GM12865 (cell line): ENCODE measurements around the gene TIMM10B.

Experiments
- DNase-seq: peaks from one replicate; pipeline ENCODE4 v3.0.0; 2010; ENCODE audit warnings: low read depth
- H3K4me3 ChIP-seq: 2 replicates; pipeline ENCODE4 v1.5.1; 2011; ENCODE audit warnings: mild to moderate bottlenecking, low read depth, low read length, control low read depth
- TF ChIP-seq, protein P1 (sequence below): IDR thresholded peaks from 2 replicates; pipeline ENCODE4 v1.5.1; 2011; ENCODE audit warnings: low read length, control low read depth, low read depth, inconsistent platforms; ENCODE audit not compliant: insufficient read depth; ENCODE audit errors: missing control alignments

Gene TIMM10B

DNA sequence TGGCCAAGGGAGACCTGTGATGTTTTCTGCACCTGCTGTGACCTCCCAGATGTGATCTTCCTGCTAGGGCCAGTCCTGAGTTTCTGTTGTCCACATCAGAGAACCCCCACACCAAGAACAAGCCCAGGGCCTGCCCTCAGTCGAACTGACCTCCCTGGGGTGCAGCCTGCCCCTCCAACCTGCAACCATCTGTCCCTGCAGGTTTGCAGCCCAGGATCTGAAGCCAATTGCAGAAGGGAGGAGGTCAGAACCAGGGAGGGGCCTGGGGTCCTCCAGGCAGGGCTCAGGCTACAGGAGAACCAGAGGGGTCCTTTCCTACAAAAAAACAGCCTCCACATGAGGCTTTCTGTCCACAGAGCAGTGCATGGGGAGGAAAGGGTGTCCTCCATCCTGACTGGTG is 8.4 kb upstream of the TIMM10B start:
- TF ChIP-seq, protein P1, sequence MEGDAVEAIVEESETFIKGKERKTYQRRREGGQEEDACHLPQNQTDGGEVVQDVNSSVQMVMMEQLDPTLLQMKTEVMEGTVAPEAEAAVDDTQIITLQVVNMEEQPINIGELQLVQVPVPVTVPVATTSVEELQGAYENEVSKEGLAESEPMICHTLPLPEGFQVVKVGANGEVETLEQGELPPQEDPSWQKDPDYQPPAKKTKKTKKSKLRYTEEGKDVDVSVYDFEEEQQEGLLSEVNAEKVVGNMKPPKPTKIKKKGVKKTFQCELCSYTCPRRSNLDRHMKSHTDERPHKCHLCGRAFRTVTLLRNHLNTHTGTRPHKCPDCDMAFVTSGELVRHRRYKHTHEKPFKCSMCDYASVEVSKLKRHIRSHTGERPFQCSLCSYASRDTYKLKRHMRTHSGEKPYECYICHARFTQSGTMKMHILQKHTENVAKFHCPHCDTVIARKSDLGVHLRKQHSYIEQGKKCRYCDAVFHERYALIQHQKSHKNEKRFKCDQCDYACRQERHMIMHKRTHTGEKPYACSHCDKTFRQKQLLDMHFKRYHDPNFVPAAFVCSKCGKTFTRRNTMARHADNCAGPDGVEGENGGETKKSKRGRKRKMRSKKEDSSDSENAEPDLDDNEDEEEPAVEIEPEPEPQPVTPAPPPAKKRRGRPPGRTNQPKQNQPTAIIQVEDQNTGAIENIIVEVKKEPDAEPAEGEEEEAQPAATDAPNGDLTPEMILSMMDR: no peak
- no peak for DNase-seq
- H3K4me3 ChIP-seq: peak overlapping the region; percentile 79

DNA sequence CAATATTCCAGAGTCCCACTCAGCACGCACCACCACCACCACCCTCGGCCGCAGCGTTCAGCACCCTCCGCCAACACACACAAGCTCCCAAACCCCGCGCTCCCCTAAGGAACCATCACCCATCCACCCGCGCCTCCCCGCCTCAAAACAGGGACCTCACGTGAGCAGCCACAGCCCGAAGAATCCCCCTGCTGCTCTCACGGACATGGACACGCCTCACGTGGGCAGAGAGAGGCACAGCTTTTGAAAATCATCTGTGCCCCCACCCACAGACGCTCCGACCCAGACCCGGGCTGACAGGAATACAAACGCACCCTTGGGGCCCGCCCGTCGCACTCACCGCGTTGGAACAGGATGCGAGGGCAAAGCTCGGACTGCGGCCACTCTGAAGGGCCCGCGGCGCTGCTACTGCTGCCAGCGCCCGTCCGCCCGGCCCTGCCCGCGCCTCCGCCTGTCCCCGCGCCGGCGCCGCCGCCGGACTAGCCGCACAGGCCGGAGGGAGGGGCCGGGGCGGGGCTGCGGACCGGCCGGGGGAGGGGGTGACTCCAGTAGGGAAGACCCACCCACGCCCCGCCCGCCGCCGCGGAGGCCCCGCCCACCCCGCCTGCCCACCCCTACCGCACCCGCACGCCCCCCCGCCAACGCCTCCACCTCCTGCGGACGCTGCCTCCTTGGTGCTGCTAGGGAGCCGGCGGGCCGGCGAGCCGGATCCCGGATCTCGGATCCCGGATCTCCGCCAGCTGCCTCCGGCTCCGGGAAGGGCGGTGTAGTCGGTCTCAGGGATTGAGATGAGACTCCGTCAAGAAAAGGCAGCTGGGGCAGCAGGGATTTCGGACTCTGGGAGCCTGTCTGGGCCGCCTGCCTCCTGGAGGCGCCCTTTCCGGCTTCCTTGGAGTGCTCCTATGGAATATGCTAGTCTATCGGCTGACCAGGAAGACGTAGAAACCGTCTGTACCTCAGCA is 7.6 kb upstream of the TIMM10B start, which contains the start of gene TRIM3:
Gene TRIM3 (minus strand): TSS at position 491 of the 962 bp plus-strand sequence. CDS start 8,246 bp downstream, outside the sequence.
- peak within 1 kb of the TSS; percentile 79 for H3K4me3 ChIP-seq
- TF ChIP-seq, protein P1: no peak
- peak; percentile 82 for DNase-seq

DNA sequence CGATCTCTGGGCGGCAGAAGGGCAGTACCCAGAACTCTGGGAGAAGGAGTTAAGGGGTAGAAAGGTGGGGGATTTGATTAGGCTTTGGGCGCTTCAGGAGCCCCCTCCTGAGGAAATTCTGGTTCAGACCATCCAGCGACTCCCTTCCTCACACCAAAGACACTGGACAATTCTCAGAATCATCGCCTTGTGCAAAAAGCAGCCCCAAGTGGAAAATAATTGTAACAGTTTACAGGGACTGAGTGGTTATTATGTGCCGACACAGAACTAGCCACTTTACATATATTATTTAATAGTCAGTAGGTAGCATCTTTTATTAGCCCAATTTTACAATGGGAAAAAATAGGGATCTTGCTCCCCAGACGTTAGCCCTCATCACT is 6.9 kb upstream of the TIMM10B start:
- DNase-seq: no peak
- TF ChIP-seq, protein P1: no peak
- peak overlapping the region; percentile 51 for H3K4me3 ChIP-seq

DNA sequence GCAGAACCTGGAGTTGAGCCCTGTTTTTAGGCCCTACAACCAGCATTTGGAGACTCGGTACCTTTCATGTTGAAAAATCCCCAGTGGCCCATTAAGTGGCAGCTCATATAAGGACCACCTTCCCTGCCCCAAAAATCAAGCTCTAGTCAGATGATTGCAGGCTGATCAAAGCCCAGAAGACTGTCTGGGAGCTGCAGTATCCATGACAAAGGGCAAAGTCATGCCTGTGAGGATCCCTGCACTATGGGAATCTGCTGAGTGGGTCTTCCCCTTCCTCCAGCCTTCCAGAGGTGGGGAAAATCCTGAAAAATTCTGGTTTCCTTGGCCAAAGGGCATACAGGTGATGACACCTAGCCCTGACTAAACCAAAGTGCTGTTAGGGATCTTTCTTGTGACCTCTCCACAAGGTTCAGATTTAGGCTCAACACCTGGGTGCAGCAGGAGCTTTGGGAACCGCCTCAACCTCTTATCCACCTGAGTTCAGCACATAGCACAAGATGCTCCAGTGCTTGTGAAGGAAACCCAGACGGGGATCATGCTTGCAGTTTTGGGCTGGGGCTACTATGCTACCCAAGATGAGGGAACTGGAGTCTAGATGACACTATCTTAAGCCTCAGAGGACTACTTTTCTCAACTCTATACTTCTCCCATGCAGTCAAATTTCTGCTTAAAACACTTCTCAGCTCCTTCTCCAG is 6.3 kb upstream of the TIMM10B start:
- TF ChIP-seq, protein P1: no peak
- H3K4me3 ChIP-seq: no peak overlapping the region
- no peak for DNase-seq

DNA sequence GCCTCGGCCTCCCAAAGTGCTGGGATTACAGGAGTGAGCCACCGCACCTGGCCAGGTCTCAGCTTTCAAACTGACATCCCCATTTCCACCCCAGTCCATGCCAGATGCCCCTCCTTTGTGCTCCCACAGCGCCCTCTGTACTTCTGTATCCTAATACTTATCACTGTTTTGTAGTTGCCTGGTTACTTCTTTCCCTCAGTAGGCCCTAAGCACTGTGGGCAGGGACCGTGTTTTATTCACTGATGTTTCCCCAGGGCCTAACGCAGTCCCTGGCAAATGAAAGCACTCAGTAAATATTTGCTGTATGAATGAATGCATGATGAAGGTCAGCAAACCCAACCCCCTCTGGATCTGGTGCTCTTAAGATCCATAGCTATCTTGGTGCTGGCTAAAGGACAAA is 5.4 kb upstream of the TIMM10B start:
- TF ChIP-seq, protein P1: no peak
- DNase-seq: no peak

DNA sequence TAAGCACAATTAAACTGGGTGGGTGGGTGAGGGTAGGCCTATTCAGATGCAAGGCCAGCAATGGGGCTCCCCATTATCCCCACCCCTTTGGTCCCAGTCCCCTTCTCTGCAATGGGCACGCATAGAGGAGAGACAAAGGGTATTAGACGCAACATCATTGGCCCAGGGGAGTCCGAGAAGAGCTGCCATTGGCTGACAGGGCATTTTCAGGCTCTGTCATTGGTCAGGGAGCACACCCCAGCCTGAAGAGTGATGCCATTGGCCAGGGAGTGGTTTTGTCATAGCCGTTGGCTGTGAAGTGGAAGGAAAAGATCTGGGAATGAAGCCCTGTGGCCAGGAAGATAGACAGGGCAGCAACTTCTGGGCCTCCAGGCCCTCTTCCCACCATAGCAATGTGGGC is 4.7 kb upstream of the TIMM10B start:
- no peak overlapping the region for H3K4me3 ChIP-seq
- TF ChIP-seq, protein P1: no peak
- DNase-seq: no peak

More for the DNA sequence above, 5.4 kb upstream of the TIMM10B start:
- H3K4me3 ChIP-seq: no peak overlapping the region
